NCI-H2171 treated with DMSO at 0.1 percent for 48 hours (cell line): ENCODE data around the gene PTCHD4.
"Not testable (repeated sequence)": the region's sequence is repeated elsewhere in the genome, so short reads cannot be mapped to it uniquely, and the experiment has no call there.

Experiments used
- DNase-seq: peaks from one replicate; lab custom pipeline; 2025; lab: John Stamatoyannopoulos, UW

The PTCHD4 gene

GRCh38 chr6:48111143-48111506 lies at the start of gene PTCHD4:
PTCHD4 (minus strand) TSS chr6:48111197; CDS start chr6:48068957, 42,240 bp downstream.
- DNase-seq, result no peak

DNA sequence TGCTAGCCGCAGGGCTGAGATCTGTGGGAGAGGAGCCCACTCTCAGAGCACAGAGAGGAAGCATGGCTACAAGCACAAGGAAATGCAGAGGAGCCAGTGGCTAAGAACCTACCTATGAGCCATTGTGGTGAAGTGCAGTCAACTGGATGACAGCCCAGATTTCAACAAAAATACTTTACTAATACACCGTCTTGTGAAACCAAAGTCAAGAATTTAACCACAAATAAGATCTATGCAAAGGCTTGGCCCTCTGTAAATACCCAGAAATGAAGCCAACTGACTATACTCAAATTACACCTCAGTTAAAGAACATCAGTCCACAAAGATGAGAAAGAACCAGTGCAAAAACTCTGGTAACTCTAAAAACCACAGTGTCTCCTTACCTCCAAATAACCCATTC lies 40.1 kb upstream of the PTCHD4 start:
- no peak for DNase-seq

DNA sequence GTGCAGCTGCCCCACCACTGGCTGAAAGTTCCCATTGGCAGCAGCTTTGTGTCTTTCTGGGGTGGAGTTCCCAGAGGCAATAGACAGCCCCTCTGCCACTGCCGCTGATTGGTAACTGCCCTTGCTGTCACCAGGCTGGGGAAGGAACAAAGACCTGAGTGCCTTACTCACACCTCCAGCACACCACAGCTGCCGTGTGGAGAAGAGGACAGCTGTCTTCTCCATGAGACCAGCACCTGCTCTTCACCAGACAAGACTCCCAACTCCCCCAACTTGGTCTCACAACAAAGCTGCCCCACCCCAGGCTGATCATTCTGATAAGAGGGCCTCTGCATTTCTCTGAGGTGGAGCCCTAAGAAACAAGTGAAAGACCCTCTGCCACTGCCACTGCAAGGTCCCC lies 39.7 kb upstream of the PTCHD4 start:
- no peak for DNase-seq

DNA sequence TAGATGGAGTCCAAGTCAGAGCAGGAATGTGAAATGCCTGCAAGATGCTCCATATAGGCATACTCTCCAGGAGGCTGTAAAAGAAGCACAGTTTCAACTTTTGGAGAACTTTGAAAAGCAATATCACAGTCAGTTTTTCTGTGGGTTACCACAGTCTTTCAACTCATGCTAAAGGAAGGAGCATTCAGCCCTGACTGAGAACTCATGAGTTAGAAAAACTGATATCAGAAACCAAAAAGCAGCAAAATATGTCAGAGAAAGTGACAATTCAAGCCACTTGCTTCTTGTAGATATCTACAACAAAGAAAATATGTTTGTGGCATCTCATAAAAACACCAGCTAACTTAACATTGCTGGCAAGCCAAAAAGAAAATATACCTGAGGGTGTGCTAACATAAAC lies 36.1 kb upstream of the PTCHD4 start:
- no peak for DNase-seq

DNA sequence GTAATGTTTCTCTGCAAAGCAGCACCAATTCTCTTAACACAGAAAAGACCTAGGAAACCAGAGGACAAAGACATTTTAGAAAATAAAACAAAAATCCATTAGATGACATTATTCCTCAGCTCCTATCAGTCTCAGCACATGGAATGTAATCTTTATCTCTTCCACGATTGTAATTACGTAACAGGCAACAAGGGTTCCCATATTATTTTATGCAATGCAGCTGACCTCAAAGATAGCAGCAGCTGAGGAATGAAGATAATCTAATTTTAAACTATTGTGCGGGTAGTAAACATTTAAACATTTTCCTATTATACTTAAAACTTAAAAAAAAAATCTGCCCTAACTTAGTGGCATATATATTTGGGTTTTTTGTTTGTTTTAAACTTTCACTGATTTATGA lies 33.0 kb upstream of the PTCHD4 start:
- DNase-seq, result no peak

DNA sequence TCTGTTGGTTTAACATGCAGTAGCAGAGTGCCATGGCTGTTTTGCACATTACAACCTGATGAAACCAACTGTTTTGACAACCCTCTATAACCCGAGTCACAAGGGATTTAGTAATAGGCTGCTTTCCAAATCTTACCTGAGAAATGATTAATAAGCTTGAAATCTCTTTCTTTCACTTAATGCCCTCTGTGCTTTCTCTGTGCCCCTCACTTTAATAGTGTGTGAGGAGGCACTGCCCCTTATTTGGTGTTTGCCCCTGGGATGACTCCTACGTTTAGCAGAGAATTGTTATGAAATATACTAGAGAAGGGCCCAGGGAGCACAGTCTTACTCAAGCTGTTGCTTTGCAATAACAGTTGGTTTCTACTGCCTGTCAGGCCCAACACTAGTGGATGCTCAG lies 31.0 kb upstream of the PTCHD4 start:
- no peak for DNase-seq

DNA sequence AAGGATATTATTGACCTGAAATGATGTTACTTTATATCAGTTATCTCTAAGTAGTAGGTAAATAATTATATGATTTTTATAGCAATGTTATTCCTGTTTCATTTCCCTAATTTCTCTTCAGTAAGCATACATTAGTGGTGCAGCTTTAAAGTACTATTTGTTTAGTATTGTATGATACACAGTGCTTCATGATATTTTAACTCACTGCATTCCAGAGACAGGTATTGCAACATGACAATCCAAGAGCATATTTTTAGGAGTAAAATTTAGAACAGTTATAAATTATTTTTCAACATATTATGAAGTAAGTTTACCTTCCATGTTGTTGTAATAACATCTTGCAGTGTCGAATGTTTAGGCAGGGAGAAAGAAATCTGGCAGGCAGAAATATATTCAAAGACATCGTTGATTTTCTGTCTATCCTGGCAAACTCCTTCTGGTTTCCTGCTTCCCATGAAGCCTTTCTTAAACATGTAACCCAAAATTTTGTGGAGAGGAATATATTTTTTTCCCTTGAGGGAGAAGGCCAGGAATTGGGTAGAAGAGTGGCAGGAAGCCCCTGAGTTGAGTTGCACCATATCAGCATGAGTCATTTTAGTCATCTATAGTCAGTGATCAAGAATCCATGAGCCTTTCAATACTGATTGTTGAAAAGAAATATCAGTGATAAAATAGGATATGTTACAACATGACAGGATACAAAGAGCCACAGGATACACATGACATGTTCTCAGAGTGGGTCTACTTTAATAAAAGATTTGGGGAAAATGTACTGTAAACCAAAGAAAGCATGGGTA lies 29.0 kb upstream of the PTCHD4 start:
- no peak for DNase-seq

- no peak for DNase-seq
Observed at GRCh38 chr6:48136856-48137255, 25.9 kb upstream of the PTCHD4 start.

DNA sequence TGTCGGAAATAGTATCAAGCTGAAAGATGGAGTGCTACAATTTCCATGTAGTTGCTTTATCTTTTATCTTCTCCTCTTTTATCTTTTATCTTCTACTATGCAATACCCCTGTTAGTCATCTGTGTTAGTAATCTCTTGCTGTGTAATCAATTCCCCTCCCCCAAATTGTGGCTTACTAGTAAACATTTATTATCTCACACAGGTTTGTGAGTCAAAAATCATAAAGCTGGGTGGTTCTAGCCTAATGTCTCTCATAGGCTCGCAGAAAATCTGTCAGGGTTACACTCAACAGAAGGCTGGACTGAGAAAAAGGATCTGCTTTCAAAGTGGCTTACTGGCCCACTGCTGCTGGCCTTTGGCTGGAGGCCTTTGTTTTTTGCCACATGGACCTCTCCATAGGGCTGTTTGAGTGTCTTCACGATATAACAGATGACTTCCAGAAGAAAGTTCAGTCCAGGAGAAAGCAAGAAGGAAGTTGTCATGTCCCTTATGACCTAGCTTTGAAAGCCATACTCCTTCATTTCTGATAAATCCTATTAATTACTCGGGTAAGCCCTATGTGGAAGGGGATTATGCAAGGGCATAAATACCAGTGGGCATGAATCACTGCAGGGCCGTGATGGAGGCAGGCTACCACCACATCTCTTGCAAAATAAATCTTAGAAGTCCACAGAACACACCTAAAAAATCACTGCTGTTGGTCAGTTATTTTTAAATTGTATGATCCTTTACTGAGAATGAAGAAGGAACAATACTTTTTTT lies 24.5 kb upstream of the PTCHD4 start:
- DNase-seq, result no peak

DNA sequence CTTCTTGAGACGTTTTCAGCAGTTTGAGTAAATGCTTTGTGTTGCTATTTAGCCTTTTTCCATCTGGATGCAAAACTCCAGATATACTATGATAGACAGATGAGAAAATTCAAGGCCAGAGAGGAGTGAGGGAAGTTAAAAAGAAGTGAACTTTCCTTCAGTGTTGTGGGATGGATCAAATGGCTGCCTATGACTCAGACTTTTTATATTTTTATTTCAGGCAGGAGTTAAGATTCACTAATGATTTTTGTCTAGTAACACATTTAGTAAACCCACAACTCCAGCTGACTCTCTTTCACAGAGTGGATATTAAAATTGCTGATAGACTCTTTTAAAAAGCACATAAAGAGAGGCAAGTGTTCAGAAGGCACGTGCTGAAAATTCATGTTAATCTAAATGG lies 23.2 kb upstream of the PTCHD4 start:
- DNase-seq, result no peak

DNA sequence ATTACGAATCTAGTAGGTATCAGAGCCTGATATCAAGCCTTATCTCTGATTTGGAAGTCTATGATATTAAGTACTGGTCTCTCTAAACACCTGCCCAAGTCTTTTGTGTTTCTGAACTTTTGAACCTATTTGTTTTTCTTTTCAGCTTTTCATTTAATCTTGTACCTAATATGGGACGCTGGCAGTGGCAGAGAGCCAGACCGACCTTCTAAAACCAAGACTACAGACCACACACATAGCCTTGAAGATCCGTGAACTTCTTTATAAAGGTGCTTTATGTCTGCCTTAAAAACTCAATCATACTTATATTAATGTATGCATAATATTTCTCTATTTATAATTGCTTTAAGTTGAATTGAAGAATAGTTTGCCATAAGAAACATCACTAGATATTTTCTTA lies 12.6 kb upstream of the PTCHD4 start:
- DNase-seq, result no peak

DNA sequence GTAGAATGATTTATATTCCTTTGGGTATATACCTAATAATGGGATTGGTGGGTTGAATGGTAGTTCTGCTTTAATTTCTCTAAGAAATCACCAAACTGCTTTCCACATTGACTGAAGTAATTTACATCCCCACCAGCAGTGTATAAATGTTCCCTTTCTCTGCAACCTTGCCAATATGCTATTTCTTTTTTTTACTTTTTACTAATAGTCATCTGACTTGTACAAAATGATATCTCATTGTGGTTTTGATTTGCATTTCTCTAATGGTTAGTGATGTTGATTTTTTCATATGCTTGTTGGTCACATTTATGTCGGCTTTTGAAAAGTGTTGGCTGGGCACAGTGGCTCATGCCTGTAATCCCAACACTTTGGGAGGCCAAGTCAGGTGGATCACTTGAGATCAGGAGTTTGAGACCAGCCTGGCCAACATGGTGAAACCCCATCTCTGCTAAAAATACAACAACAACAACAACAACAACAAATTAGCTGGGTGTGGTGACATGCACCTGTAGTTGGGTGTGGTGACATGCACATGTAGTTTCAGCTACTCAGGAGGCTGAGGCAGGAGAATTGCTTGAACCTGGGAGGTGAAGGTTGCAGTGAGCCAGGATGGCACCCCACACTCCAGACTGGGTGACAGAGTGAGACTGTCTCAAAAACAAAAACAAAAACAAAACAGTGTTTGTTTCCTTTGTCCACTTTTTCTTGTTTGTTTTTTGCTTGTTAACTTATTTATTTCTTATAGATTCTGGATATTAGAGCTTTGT lies 11.2 kb upstream of the PTCHD4 start:
- not testable (repeated sequence) for DNase-seq

- no peak for DNase-seq
Observed at GRCh38 chr6:48116699-48117645, 6.0 kb upstream of the PTCHD4 start.

GRCh38 chr6:48113130-48113529 lies 2.1 kb upstream of the PTCHD4 start:
- DNase-seq, result no peak

DNA sequence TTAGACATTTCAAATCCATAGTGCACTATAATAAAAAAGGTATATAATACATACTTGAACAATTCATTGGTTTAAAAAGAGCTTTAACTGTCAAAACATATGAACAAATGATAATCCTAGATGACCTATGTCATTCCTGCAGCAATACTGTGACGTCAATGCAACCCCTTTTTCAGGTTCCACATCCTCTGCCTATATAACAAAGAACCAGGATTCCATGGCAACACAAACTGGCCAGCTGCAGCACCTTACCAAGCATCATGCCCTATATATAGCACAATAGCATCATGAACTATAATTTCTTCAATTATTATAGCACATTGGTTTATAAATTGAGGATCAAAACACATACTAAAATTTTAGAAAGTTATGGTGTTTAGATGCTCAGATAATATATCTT lies 578 bp upstream of the PTCHD4 start:
- DNase-seq, result no peak

- no peak for DNase-seq
Observed at GRCh38 chr6:48110436-48111142, 408 bp downstream of the PTCHD4 start.

- no peak for DNase-seq
Observed at GRCh38 chr6:48109944-48110343, 1.1 kb downstream of the PTCHD4 start.

DNA sequence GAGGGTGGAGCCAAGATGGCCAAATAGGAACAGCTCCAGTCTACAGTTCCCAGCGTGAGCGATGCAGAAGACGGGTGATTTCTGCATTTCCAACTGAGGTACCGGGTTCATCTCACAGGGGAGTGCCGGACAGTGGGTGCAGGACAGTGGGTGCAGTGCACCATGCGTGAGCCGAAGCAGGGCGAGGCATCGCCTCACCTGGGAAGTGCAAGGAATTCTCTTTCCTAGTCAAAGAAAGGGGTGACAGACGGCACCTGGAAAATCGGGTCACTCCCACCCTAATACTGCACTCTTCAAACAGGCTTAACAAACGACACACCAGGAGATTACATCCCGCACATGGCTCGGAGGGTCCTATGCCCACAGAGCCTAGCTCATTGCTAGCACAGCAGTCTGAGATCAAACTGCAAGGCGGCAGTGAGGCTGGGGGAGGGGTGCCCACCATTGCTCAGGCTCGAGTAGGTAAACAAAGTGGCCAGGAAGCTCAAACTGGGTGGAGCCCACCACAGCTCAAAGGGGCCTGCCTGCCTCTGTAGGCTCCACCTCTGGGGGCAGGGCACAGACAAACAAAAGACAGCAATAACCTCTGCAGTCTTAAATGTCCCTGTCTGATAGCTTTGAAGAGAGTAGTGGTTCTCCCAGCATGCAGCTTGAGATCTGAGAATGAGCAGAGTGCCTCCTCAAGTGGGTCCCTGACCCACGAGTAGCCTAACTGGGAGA lies 8.4 kb downstream of the PTCHD4 start:
- DNase-seq, result not testable (repeated sequence)

- DNase-seq, result no peak
Observed at GRCh38 chr6:48101290-48101689, 9.7 kb downstream of the PTCHD4 start.

DNA sequence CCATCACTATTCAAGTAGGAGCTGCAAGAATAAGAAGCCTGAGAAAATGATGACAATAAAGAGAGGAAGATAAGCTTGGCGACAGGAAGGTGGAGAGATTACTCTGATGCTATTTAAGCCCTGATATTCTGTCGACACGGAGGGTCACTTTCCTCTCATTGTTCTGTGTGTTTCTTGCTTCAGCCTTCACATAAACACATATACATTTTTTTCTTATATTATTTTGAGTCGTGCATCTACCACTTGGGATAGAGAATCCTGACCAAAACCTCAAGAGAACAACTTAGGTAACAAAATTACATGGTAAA lies 10.5 kb downstream of the PTCHD4 start:
- no peak for DNase-seq
